ENCODE results near the gene PTPRU.
A peak's percentile ranks its signal among the peaks of the same experiment; 100 is the strongest.
"Not testable (repeated sequence)": the region's sequence is repeated elsewhere in the genome, so short reads cannot be mapped to it uniquely, and the experiment has no call there.

The PTPRU gene

GRCh38 chr1:29209173-29209572, 27.1 kb upstream of the PTPRU start:
- CTCF ChIA-PET: no interaction called here
- H3K9me3 Mint-ChIP-seq: no peaks in the 10 kb centered on the region
- peaks cover 10% of the 10 kb centered on the region for H3K36me3 Mint-ChIP-seq
- H3K4me3 Mint-ChIP-seq: no peak overlapping the region
- no peaks in the 10 kb centered on the region for H3K27me3 Mint-ChIP-seq
- H3K4me1 Mint-ChIP-seq: no peaks in the 10 kb centered on the region
- H3K27ac Mint-ChIP-seq: no peak overlapping the region
- no peak for DNase-seq

DNA sequence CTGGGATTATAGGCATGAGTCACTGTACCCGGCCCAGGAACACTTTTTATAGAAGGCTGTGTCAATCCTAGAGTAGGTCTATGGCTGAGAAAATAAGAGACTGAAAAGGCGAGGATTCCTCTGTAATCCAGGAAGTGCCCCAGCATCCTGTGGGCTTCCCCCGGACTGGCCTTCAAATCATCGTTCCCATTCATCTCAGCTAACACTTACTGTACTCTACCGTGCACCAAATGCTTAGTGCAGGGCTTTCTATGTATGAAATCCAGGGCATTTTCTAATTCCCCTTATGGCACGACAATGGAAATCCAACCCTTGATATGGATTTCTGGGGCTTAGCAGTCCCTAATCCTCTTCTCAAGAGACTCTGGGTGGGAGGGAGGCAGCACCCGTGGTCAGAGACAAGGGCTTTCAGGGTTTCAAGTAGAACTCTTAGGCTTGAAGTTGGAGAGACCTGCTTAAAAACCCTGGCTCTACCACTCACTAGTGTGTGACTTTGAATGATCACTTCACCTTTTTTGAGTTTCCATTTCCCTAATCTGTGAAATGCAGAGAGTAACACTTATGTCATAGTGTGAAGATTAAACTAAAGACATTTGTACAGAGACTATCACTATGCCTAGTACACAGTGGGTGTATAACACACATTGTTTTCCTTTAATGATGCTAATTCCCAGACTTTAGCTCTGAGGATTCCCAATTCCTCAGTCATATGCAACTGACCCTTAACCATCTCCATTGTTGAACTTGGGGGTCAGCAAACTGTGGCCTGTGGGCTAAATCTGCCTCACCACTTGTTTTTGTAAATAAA, 25.8 kb upstream of the PTPRU start:
- Mint-ChIP-seq H3K4me1 (no peaks in the 10 kb centered on the region), H3K27ac (no peak overlapping the region), H3K27me3 (no peaks in the 10 kb centered on the region), H3K36me3 (peaks cover 15% of the 10 kb centered on the region), H3K4me3 (no peak overlapping the region), H3K9me3 (no peaks in the 10 kb centered on the region)
- CTCF ChIA-PET: interaction anchor here (1.2 kb wide), 1 partner anchor 8 kb away, joined by 3 read pairs; no protein-coding TSS in a partner anchor
- DNase-seq: no peak

GRCh38 chr1:29211086-29212030, 25.0 kb upstream of the PTPRU start:
- H3K4me3 Mint-ChIP-seq: no peak overlapping the region
- peaks cover 15% of the 10 kb centered on the region for H3K36me3 Mint-ChIP-seq
- H3K4me1 Mint-ChIP-seq: no peaks in the 10 kb centered on the region
- H3K27ac Mint-ChIP-seq: no peak overlapping the region
- H3K9me3 Mint-ChIP-seq: no peaks in the 10 kb centered on the region
- no peaks in the 10 kb centered on the region for H3K27me3 Mint-ChIP-seq
- CTCF ChIA-PET: interaction anchor here (1.2 kb wide), 1 partner anchor 9 kb away, joined by 3 read pairs; no protein-coding TSS in a partner anchor
- no peak for DNase-seq

DNA sequence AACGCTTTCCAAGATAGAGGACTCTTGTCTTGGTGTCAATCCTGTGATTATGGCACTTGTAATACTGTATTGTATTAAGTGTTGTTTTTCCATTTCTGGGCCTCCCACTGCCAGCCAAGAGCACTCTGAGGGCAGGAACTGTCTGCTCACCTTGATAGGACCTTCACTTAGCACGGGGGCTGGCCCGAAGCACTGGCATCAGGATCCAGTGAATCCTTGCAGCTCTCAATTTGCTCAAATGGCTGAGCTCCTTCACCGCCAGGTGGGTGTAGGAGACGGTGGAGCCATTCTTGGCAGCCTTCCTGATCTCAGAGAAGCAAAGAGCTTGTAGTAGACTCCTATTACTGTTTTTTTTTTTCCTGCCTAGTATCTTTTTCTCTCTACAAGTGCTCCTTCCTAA, 23.3 kb upstream of the PTPRU start:
- peaks cover 15% of the 10 kb centered on the region for H3K36me3 Mint-ChIP-seq
- CTCF ChIA-PET: interaction anchor here (1.0 kb wide), 1 partner anchor 331 kb away, joined by 4 read pairs; no protein-coding TSS in a partner anchor
- no peak for DNase-seq
- no peaks in the 10 kb centered on the region for H3K9me3 Mint-ChIP-seq
- H3K4me1 Mint-ChIP-seq: no peaks in the 10 kb centered on the region
- H3K27me3 Mint-ChIP-seq: no peaks in the 10 kb centered on the region
- H3K4me3 Mint-ChIP-seq: no peak overlapping the region
- no peak overlapping the region for H3K27ac Mint-ChIP-seq

- peaks cover 12% of the 10 kb centered on the region for H3K36me3 Mint-ChIP-seq
These were observed 18.7 kb upstream of the PTPRU start for GRCh38 chr1:29217633-29218032.

DNA sequence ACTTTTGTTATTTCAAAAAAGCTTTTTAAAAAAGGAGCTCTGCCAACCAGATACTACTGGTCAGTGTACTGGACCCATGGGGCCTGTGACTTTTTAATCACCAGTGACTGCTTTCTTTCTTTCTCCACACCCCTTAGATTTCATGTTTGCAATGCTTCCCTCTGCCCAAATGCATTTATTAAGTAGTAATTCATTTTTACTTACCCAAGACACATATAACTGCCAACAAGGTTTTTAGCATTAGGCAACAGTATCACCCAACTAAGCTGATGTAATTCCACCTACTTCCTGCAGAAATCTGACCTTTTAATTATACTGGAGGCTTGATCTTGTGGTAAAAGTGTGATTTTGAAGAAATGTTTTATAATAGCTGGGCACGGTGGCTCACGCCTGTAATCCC, 18.1 kb upstream of the PTPRU start:
- H3K27ac Mint-ChIP-seq: no peak overlapping the region

More at GRCh38 chr1:29217633-29218032, 18.7 kb upstream of the PTPRU start:
- Mint-ChIP-seq H3K27me3 (no peaks in the 10 kb centered on the region), H3K9me3 (no peaks in the 10 kb centered on the region), H3K27ac (no peak overlapping the region), H3K4me1 (no peaks in the 10 kb centered on the region), H3K4me3 (no peak overlapping the region)
- CTCF ChIA-PET: interaction anchor here (1.0 kb wide), 1 partner anchor 9 kb away, joined by 3 read pairs; no protein-coding TSS in a partner anchor
- no peak for DNase-seq

DNA sequence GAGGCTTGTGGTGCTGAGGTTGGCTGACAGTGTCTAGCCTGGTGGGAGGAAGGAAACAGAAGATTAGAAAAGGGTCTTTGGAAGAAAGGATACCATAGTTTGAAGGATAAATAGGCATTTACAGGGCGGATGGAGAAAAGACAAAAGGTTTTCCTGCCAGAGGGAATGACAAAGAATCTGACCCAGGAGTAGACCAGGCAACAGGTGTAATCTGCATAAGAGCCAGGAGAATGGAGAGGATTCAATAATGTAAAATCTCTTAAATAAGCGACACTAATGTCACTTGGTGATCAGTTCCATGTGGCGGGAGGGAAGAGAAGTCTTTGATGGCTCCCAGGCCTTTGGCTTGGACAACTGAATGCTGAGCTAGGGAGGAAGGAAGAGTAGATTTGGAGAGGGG, 15.0 kb upstream of the PTPRU start:
- H3K4me1 Mint-ChIP-seq: no peaks in the 10 kb centered on the region

More for the DNA sequence above, 18.1 kb upstream of the PTPRU start:
- CTCF ChIA-PET: no interaction called here
- no peaks in the 10 kb centered on the region for H3K9me3 Mint-ChIP-seq
- no peaks in the 10 kb centered on the region for H3K27me3 Mint-ChIP-seq
- no peaks in the 10 kb centered on the region for H3K4me1 Mint-ChIP-seq
- no peak overlapping the region for H3K4me3 Mint-ChIP-seq
- H3K36me3 Mint-ChIP-seq: peaks cover 8% of the 10 kb centered on the region
- no peak for DNase-seq

GRCh38 chr1:29222260-29222659, 14.1 kb upstream of the PTPRU start:
- not testable (repeated sequence) for H3K27me3 Mint-ChIP-seq, DNase-seq, H3K36me3 Mint-ChIP-seq, H3K27ac Mint-ChIP-seq, H3K4me1 Mint-ChIP-seq, H3K4me3 Mint-ChIP-seq, H3K9me3 Mint-ChIP-seq
- CTCF ChIA-PET: interaction anchor here (1.3 kb wide), 1 partner anchor 20 kb away, joined by 4 read pairs; no protein-coding TSS in a partner anchor

More for the DNA sequence above, 15.0 kb upstream of the PTPRU start:
- no peak overlapping the region for H3K27ac Mint-ChIP-seq
- CTCF ChIA-PET: interaction anchor here (1.3 kb wide), 1 partner anchor 19 kb away, joined by 4 read pairs; no protein-coding TSS in a partner anchor
- DNase-seq: no peak
- H3K9me3 Mint-ChIP-seq: no peaks in the 10 kb centered on the region
- H3K36me3 Mint-ChIP-seq: no peaks in the 10 kb centered on the region
- H3K27me3 Mint-ChIP-seq: no peaks in the 10 kb centered on the region
- no peak overlapping the region for H3K4me3 Mint-ChIP-seq

GRCh38 chr1:29222686-29223085, 13.6 kb upstream of the PTPRU start:
- no peaks in the 10 kb centered on the region for H3K4me1 Mint-ChIP-seq
- no peaks in the 10 kb centered on the region for H3K9me3 Mint-ChIP-seq
- no peak for DNase-seq
- no peak overlapping the region for H3K4me3 Mint-ChIP-seq
- H3K36me3 Mint-ChIP-seq: no peaks in the 10 kb centered on the region
- H3K27me3 Mint-ChIP-seq: no peaks in the 10 kb centered on the region
- CTCF ChIA-PET: interaction anchor here (1.3 kb wide), 1 partner anchor 20 kb away, joined by 4 read pairs; no protein-coding TSS in a partner anchor
- H3K27ac Mint-ChIP-seq: peak overlapping the region; percentile 56

GRCh38 chr1:29223521-29223920, 12.8 kb upstream of the PTPRU start:
- no peaks in the 10 kb centered on the region for H3K36me3 Mint-ChIP-seq
- DNase-seq: no peak
- no peak overlapping the region for H3K4me3 Mint-ChIP-seq
- no peak overlapping the region for H3K27ac Mint-ChIP-seq
- CTCF ChIA-PET: interaction anchor here (1.3 kb wide), 1 partner anchor 21 kb away, joined by 4 read pairs; no protein-coding TSS in a partner anchor
- H3K27me3 Mint-ChIP-seq: no peaks in the 10 kb centered on the region
- H3K4me1 Mint-ChIP-seq: no peaks in the 10 kb centered on the region
- H3K9me3 Mint-ChIP-seq: no peaks in the 10 kb centered on the region

- H3K4me1 Mint-ChIP-seq: peaks cover under 1% of the 10 kb centered on the region
- no peak overlapping the region for H3K27ac Mint-ChIP-seq
- no peak overlapping the region for H3K4me3 Mint-ChIP-seq
- no peaks in the 10 kb centered on the region for H3K36me3 Mint-ChIP-seq
- CTCF ChIA-PET: no interaction called here
- no peaks in the 10 kb centered on the region for H3K9me3 Mint-ChIP-seq
- no peak for DNase-seq
- H3K27me3 Mint-ChIP-seq: no peaks in the 10 kb centered on the region
These were observed 11.9 kb upstream of the PTPRU start for GRCh38 chr1:29224356-29224837.

DNA sequence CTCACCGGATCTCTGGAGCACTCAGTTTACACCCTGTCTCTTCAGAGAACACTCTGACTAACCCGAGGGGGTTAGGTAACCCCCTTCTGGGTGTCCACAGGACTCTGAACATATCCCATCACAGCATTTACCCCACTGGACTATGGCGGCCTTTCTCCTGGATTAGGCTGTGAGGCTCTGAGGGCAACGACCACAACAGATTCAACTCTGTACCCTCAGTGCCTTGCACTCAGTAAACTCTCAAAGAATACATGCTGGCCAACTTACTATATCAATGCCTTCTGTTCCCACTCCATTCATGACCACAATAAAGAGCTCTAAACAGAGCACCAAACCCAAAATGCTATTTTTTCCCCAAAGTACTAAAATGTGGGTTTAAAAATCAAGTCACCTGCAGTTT, 11.0 kb upstream of the PTPRU start:
- Mint-ChIP-seq H3K36me3 (no peaks in the 10 kb centered on the region), H3K4me1 (peaks cover 9% of the 10 kb centered on the region), H3K9me3 (no peaks in the 10 kb centered on the region), H3K27me3 (no peaks in the 10 kb centered on the region), H3K4me3 (no peak overlapping the region), H3K27ac (no peak overlapping the region)
- no peak for DNase-seq
- CTCF ChIA-PET: interaction anchor here (0.8 kb wide), 1 partner anchor 22 kb away, joined by 3 read pairs; no protein-coding TSS in a partner anchor

- Mint-ChIP-seq H3K4me3 (no peak overlapping the region), H3K27me3 (peaks cover 7% of the 10 kb centered on the region), H3K36me3 (no peaks in the 10 kb centered on the region), H3K4me1 (peaks cover 18% of the 10 kb centered on the region), H3K27ac (no peak overlapping the region), H3K9me3 (no peaks in the 10 kb centered on the region)
- DNase-seq: no peak
- CTCF ChIA-PET: no interaction called here
These were observed 8.8 kb upstream of the PTPRU start for GRCh38 chr1:29227511-29227910.

- Mint-ChIP-seq H3K4me1 (peaks cover 18% of the 10 kb centered on the region), H3K27ac (peak overlapping the region; percentile 85), H3K36me3 (no peaks in the 10 kb centered on the region), H3K4me3 (peak overlapping the region; percentile 88), H3K9me3 (no peaks in the 10 kb centered on the region), H3K27me3 (peaks cover 24% of the 10 kb centered on the region)
- CTCF ChIA-PET: interaction anchor here (1.7 kb wide), 1 partner anchor 48 kb away, joined by 4 read pairs; the partner anchor contains the start of gene SRSF4
- DNase-seq: no peak
These were observed 6.1 kb upstream of the PTPRU start for GRCh38 chr1:29230204-29230552.
